HG02610 (cell line): ENCODE measurements around the gene RPS27L.

Source experiments
- ATAC-seq: cut with Tn5 transposase; IDR thresholded peaks from one replicate; pipeline ENCODE4 v1.9.1; 2021; ENCODE audit warnings: mild to moderate bottlenecking, moderate library complexity; ENCODE audit not compliant: unreplicated experiment

RPS27L gene

DNA sequence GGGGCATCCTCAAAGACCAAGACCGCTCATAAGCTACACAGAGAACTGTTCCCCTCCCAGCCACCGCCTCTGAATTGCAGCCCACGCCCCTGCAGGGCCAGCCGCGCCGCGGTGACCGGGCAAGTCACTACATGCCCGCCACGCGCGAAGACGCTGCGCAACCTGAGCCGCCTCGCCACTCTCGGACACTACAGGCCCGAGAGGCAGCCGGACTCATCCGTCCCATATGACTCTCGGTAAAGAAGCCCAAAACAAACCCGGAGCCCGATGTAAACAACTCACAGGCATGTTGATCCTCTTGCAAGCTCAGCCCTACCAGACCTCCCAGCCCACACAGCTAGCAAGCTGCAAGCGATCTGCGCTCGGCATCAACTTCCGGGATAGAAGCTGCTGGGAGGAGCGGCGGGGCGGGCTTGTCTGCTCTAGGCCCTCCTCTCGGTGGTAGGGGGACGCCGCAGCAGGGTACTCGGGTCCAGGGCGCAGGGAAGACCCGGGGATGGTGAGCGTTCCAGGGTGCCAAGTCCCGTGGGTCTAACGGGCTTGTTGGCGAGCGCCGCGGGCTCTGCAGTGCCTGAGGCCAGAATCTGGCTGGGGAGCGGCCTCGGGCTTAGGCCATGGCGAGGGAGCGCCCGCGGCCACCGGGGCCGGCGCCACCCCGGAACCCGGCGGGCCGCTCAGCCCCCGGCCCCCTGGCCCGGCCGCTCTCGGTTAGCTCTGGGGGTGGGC, at the start of gene RPS27L:
RPS27L (minus strand) TSS at position 360 of the 726 bp plus-strand sequence; CDS start at position 288, 72 bp downstream.
- peak; percentile 88 for ATAC-seq

- ATAC-seq, result no peak
Measured at GRCh38 chr15:63206079-63206478, 48.8 kb upstream of the RPS27L start.

DNA sequence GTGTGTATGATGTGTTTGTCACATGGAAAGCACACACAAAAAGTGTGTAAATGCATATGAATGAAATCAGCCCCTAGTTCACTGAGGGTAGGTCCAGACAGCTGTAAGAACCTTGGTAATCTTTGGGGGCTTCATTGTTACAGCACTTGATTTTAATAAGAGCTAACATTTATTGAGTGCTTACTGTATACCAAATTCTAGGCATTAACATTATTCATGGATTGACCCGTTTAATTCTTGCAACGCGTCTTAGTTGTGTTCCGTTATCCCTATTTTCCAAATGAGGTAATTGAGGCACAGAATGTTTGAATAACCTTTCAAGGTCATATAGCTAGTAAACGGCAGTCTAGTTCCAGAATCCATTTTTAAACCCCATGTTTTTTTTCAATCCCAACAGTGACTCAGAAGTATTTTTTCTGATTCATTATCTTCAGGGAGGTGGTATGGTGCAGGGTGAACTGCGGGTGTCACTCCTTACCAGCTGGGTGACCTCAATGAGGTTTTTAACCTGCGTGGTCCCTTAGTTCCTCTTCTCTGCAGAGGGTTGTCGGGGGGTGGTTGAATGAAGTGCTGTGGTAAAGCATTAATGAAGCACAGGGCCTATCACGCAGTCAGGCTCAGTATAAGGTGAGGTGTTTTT, 46.3 kb upstream of the RPS27L start:
- peak; percentile 60 for ATAC-seq

GRCh38 chr15:63202861-63203260, 45.6 kb upstream of the RPS27L start:
- no peak for ATAC-seq

GRCh38 chr15:63200464-63201249, 43.4 kb upstream of the RPS27L start:
- no peak for ATAC-seq

DNA sequence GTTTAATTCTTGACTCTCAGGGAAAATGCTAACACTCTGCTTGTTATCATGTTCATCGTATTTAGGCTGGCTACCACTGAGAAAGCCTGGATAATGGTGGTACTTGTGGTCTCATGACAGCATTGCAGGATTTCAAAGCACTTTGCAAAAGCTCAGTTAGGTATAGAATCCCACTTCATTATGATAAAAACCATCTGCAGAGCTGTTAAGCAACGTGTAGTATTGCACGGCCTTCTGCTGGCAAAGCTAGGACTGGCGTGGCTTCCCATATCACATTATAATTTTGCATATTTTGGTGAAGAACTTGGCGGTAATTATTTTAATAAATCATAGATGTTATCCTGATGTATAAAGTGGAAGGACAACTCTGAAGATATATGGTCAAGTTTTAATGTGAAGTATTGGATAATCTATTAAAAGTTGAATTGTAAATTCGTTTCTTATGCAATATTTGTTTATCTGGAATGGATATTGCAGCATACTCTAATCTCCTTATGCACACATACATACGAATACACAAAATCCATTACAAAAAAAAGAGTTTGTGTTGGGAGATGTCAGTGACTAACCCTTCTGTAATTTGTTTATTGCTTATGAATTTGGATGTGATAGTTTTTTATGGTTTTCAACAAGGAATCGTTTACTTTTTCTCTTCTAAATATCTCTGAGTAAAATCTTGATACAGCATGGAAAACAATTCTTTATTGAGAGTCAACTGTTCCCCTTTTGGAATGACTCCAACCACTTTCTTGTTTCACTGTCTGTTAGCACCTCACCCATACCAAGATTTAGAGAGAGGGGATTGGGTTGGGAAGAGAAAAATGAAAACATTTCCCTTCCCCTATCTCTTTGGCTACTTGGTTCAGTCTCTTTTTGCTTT, 41.3 kb upstream of the RPS27L start:
- ATAC-seq, result no peak

DNA sequence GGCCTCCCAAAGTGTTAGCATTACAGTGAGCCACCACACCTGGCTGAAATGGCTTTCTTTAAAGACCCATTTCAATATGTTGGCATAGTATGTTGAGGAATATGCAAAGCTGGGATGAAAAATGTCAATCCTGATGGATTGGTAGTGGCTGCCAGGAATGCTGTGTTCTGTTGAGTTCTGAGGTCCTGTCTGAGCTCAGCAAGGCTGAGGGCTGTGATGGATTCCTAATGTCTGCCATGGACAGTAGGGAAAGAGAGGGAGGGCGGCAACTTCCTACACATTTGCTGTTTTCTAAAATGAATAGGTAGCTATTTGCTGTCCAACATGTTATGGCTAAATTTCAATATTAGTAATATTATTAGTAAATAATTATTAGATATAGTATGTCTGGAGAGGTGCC, 40.3 kb upstream of the RPS27L start:
- ATAC-seq, result no peak

GRCh38 chr15:63196842-63197241, 39.6 kb upstream of the RPS27L start:
- no peak for ATAC-seq

DNA sequence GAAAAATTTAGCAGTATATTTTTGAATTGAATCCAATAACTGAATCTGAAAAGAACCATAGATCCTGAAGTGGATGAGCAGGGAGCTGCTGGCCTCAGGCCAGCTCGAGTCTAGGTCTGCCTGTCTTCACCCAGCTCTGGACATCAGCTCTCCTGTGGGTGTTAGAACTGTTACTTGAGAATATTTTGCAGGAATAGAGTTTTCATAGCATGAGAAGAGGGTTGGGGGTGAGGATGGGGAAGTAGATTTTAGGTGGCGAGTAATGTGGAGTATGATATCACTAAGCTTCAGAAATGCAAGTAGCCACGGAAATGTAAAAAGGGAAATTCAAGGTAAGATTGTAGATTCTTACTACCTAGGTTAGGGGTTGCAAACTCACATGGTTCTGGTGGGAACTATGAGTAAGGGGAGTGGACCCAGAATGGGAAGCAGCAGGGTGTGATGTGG, 38.3 kb upstream of the RPS27L start:
- no peak for ATAC-seq

DNA sequence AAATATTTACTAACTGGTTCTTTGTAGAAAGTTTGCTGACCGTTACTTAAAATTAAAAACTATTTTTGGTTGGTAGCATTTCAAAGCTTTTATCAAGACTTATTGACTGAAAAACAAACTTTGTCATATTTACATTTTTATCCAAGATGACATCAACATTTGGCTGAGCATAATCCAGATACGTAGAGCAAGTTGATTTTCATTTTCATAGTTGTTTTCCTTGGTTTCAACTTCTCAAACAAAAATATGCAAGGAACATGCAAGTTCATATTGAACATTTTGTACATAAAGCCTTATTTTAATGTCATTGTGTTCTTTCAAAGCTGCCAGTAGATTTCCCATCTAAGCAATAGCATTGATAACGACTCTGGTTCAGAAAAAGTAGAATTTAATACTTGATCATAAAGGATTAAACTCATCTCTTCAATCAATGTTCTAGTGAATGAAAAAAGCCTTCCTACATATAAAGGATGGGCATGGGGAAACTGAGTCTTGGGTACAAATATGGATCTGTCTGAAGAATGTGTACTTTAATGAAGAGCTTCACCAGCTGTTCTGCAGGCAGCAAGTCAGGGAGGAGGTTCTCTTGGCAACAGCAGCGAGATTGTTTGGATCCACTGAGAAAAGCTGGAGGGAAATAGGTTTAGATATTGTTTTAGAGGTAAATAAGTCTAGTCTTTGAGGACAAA, 37.7 kb upstream of the RPS27L start:
- no peak for ATAC-seq

DNA sequence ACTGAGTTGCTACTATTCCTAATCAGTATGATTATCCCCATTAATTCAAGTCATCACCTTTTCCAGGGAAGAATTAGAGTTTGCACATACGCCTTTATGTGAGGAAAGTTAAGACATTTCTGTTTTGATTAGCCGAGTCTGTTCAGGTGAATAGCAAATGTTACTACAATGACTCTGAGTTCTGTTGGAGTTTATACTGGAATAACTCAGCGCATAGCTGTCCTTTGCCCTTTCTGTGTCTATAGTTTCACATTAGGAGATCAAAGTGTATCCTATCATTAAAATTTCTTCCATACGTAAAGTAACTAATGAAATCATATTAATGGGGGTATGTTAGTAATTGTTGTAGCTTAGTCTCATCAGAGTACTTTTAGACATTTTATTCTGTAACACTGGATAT, 37.0 kb upstream of the RPS27L start:
- no peak for ATAC-seq

DNA sequence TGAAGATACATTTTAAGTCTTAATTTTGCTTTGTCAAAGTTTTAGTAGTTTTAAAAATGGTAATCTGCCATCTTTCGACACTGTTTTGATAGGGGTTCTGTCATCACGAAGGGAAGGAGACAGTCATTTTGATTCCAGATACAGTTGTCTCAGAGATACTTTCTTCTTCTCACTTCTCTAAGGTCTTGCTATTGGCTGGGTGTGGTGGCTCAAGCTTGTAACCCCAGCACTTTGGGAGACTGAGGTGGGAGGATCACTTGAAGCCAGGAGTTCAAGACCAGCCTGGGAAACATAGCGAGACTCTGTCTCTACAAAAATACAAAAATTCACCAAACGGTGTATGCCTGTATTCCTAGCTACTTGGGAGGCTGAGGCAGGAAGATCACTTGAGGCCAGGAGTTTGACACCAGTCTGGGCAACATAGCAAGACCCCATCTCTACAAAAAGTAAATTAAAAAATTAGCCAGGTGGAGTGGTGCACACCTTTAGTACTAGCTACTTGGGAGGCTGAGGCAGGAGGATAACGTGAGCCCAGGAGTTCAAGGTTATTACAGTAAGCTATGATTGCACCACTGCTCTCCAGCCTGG, 35.4 kb upstream of the RPS27L start:
- peak; percentile 13 for ATAC-seq

DNA sequence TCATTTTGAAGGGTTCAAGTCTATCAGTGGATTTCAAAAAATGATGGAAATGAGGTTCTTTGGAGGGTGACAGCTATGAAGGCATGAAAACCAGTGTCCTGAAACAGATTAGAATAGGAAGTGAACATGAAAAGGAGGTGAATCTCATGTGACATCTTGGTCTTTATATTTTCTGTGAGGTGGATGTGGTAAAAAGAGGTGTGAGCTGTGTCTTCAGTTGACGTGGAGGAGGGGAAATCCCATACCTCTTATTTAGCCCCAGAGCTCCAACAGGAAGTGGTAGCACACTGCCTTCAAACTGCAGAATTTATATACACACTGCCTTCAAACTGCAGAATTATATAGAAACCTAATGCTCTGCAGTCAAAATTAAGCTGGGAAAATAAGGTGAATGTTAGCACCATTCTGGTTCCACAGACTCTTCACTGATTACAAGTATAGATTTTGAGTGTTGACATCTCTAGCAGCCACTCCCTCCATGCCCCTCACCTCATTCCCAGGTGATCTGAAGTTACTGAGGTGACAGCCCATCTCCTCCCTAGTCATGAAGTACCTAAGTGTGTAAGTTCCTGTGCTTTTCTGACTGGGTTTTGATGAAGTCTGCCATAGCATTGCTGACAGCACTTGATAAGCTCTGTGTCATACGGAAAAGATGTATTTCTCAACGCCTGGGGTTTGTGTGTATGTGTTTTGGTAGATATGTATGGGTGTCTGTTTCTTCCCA, 34.8 kb upstream of the RPS27L start:
- ATAC-seq, result peak; percentile 40

DNA sequence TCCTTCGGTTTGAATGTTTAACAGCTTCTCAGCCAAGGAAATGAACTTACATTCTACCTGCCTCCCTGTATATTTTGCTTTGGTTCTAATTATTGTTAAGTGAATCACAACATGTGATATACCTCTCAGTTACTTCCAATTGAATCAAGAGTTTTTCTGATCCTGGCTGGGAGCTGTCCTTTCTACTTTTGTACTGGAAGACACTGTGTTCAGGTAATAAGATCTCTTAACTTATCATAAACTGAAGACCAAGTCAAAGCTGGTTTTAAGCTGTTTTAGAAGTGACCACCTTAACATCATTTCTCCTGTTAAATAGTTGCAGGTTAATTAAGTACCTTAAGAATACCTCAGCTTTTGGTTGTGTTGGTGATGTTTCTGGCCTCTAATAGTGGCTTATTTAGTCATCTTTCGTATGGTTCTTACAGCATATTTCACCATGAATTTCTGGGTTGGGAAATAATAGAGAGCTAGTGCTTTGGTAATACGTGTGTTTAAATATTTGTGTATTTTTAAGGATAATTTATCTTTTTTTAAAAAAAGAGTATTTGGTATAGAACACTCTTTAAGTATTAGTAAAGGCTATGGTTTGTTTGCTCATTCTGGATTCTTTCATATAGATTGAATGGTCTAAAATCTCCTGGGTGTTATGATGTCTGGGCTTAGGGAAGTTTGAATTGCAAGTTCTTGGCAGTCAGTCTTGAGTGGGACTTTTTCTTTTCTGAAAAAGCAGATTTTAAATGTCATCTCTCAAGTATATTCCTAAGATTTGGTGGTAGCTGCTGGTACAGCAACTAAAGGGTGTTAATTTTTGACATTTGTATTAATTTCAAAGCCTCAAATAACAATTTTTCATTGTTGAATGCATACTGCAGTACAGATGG, 33.7 kb upstream of the RPS27L start:
- ATAC-seq, result no peak

- ATAC-seq, result no peak
Measured at GRCh38 chr15:63189941-63190768, 32.9 kb upstream of the RPS27L start.

- peak; percentile 73 for ATAC-seq
Measured at GRCh38 chr15:63188926-63189871, 31.9 kb upstream of the RPS27L start, which contains the start of gene RAB8B. Gene RAB8B, plus strand, starts transcription at chr15:63189606. Its CDS starts 19 bp downstream, at chr15:63189625.
